Islet of Langerhans (tissue), 1 donor: Measurements from ENCODE around the gene DAZ3.
"Not testable (repeated sequence)": the region's sequence is repeated elsewhere in the genome, so short reads cannot be mapped to it uniquely, and the experiment has no call there.

Experiments
- FAIRE-seq: peaks from one replicate; lab custom pipeline; 2011; peaks lifted over from hg19 to GRCh38; lab: Jason Lieb, UNC

DAZ3 gene

GRCh38 chrY:24813293-24813692 is at the start of gene DAZ3:
DAZ3 (minus strand) TSS chrY:24813393; CDS start chrY:24813185, 208 bp downstream.
- not testable (repeated sequence) for FAIRE-seq

- FAIRE-seq = not testable (repeated sequence)
Measured at GRCh38 chrY:24833619-24834018, 20.4 kb upstream of the DAZ3 start, which contains the start of gene DAZ4. DAZ4 (plus strand) TSS chrY:24833919; CDS start chrY:24834127, 208 bp downstream.

- FAIRE-seq = not testable (repeated sequence)
Measured at GRCh38 chrY:24825069-24825468, 11.9 kb upstream of the DAZ3 start.

- FAIRE-seq = not testable (repeated sequence)
Measured at GRCh38 chrY:24824184-24824879, 11.1 kb upstream of the DAZ3 start.

- not testable (repeated sequence) for FAIRE-seq
Measured at GRCh38 chrY:24821836-24822235, 8.6 kb upstream of the DAZ3 start.
